Measurements from ENCODE around the gene ARNT2. TPM values are rescaled to one million over a fixed set of nuclear protein-coding genes. Genes with fewer than 3 reads are reported as not detected.
"Not testable (repeated sequence)": the region's sequence is repeated elsewhere in the genome, so short reads cannot be mapped to it uniquely, and the experiment has no call there.

Gene ARNT2
- polyA plus RNA-seq, 2 donors = 0.33 to 0.94 TPM

- Histone ChIP-seq H3K27me3 (ENCODE audit: control insufficient read depth in 1 of 2, insufficient read depth in 2 of 2, low read length in 2 of 2) (no peaks in the 10 kb centered on the region), H3K9me3 (ENCODE audit: control insufficient read depth in 2 of 2, insufficient read depth in 1 of 2, low read depth in 1 of 2, low read length in 1 of 2) (peaks cover 0 to 4% of the 10 kb centered on the region in 2 donors), H3K4me1 (ENCODE audit: control insufficient read depth in 2 of 2, insufficient read depth in 2 of 2, low read length in 1 of 2) (no peaks in the 10 kb centered on the region), H3K36me3 (ENCODE audit: control insufficient read depth in 2 of 2, insufficient read depth in 2 of 2, low read length in 1 of 2) (no peaks in the 10 kb centered on the region), H3K4me3 (ENCODE audit: low read depth in 1 of 2, low read length in 2 of 2) (no peak overlapping the region), H3K27ac (ENCODE audit: low read depth in 2 of 2, low read length in 1 of 2) (no peak overlapping the region)
- 68 to 72% methylated on average over 3 of the region's 3 CpGs for WGBS, 2 donors
Measured at GRCh38 chr15:80502782-80503181, 98.6 kb downstream of the ARNT2 start.

- Histone ChIP-seq H3K4me1 (ENCODE audit: control insufficient read depth in 2 of 2, insufficient read depth in 2 of 2, low read length in 1 of 2) (no peaks in the 10 kb centered on the region), H3K27ac (ENCODE audit: low read depth in 2 of 2, low read length in 1 of 2) (no peak overlapping the region), H3K9me3 (ENCODE audit: control insufficient read depth in 2 of 2, insufficient read depth in 1 of 2, low read depth in 1 of 2, low read length in 1 of 2) (peaks cover 0 to 4% of the 10 kb centered on the region in 2 donors), H3K4me3 (ENCODE audit: low read depth in 1 of 2, low read length in 2 of 2) (no peak overlapping the region), H3K27me3 (ENCODE audit: control insufficient read depth in 1 of 2, insufficient read depth in 2 of 2, low read length in 2 of 2) (no peaks in the 10 kb centered on the region), H3K36me3 (ENCODE audit: control insufficient read depth in 2 of 2, insufficient read depth in 2 of 2, low read length in 1 of 2) (no peaks in the 10 kb centered on the region)
- WGBS, 2 donors = 77 to 85% methylated on average over 11 of the region's 11 CpGs
Measured at GRCh38 chr15:80503319-80503952, 99.3 kb downstream of the ARNT2 start.

- H3K9me3 ChIP-seq (ENCODE audit: control insufficient read depth in 2 of 2, insufficient read depth in 1 of 2, low read depth in 1 of 2, low read length in 1 of 2) = peaks cover 0 to 4% of the 10 kb centered on the region in 2 donors
- no peak overlapping the region for H3K27ac ChIP-seq (ENCODE audit: low read depth in 2 of 2, low read length in 1 of 2)
- no peak overlapping the region for H3K4me3 ChIP-seq (ENCODE audit: low read depth in 1 of 2, low read length in 2 of 2)
- H3K4me1 ChIP-seq (ENCODE audit: control insufficient read depth in 2 of 2, insufficient read depth in 2 of 2, low read length in 1 of 2) = no peaks in the 10 kb centered on the region
- 92 to 94% methylated on average over 9 of the region's 9 CpGs for WGBS, 2 donors
- H3K36me3 ChIP-seq (ENCODE audit: control insufficient read depth in 2 of 2, insufficient read depth in 2 of 2, low read length in 1 of 2) = no peaks in the 10 kb centered on the region
- no peaks in the 10 kb centered on the region for H3K27me3 ChIP-seq (ENCODE audit: control insufficient read depth in 1 of 2, insufficient read depth in 2 of 2, low read length in 2 of 2)
Measured at GRCh38 chr15:80504931-80505330, 100.7 kb downstream of the ARNT2 start.

GRCh38 chr15:80506286-80506893 is 102.2 kb downstream of the ARNT2 start:
- Histone ChIP-seq H3K36me3 (ENCODE audit: control insufficient read depth in 2 of 2, insufficient read depth in 2 of 2, low read length in 1 of 2) (no peaks in the 10 kb centered on the region), H3K9me3 (ENCODE audit: control insufficient read depth in 2 of 2, insufficient read depth in 1 of 2, low read depth in 1 of 2, low read length in 1 of 2) (peaks cover 0 to 4% of the 10 kb centered on the region in 2 donors), H3K27me3 (ENCODE audit: control insufficient read depth in 1 of 2, insufficient read depth in 2 of 2, low read length in 2 of 2) (no peaks in the 10 kb centered on the region), H3K27ac (ENCODE audit: low read depth in 2 of 2, low read length in 1 of 2) (no peak overlapping the region), H3K4me1 (ENCODE audit: control insufficient read depth in 2 of 2, insufficient read depth in 2 of 2, low read length in 1 of 2) (no peaks in the 10 kb centered on the region), H3K4me3 (ENCODE audit: low read depth in 1 of 2, low read length in 2 of 2) (no peak overlapping the region)
- WGBS, 2 donors = 76 to 94% methylated on average over 5 of the region's 5 CpGs

- no peaks in the 10 kb centered on the region for H3K27me3 ChIP-seq (ENCODE audit: control insufficient read depth in 1 of 2, insufficient read depth in 2 of 2, low read length in 2 of 2)
- 64 to 67% methylated on average over 5 of the region's 5 CpGs for WGBS, 2 donors
- no peaks in the 10 kb centered on the region for H3K36me3 ChIP-seq (ENCODE audit: control insufficient read depth in 2 of 2, insufficient read depth in 2 of 2, low read length in 1 of 2)
- H3K4me1 ChIP-seq (ENCODE audit: control insufficient read depth in 2 of 2, insufficient read depth in 2 of 2, low read length in 1 of 2) = no peaks in the 10 kb centered on the region
- peaks cover 0 to 4% of the 10 kb centered on the region in 2 donors for H3K9me3 ChIP-seq (ENCODE audit: control insufficient read depth in 2 of 2, insufficient read depth in 1 of 2, low read depth in 1 of 2, low read length in 1 of 2)
- H3K27ac ChIP-seq (ENCODE audit: low read depth in 2 of 2, low read length in 1 of 2) = no peak overlapping the region
- H3K4me3 ChIP-seq (ENCODE audit: low read depth in 1 of 2, low read length in 2 of 2) = no peak overlapping the region
Measured at GRCh38 chr15:80507131-80507530, 102.9 kb downstream of the ARNT2 start.

- 69 to 75% methylated on average over 18 of the region's 18 CpGs for WGBS, 2 donors
- no peak overlapping the region for H3K27ac ChIP-seq (ENCODE audit: low read depth in 2 of 2, low read length in 1 of 2)
- H3K4me1 ChIP-seq (ENCODE audit: control insufficient read depth in 2 of 2, insufficient read depth in 2 of 2, low read length in 1 of 2) = no peaks in the 10 kb centered on the region
- no peaks in the 10 kb centered on the region for H3K27me3 ChIP-seq (ENCODE audit: control insufficient read depth in 1 of 2, insufficient read depth in 2 of 2, low read length in 2 of 2)
- no peak overlapping the region for H3K4me3 ChIP-seq (ENCODE audit: low read depth in 1 of 2, low read length in 2 of 2)
- H3K9me3 ChIP-seq (ENCODE audit: control insufficient read depth in 2 of 2, insufficient read depth in 1 of 2, low read depth in 1 of 2, low read length in 1 of 2) = peaks cover 0 to 4% of the 10 kb centered on the region in 2 donors
- no peaks in the 10 kb centered on the region for H3K36me3 ChIP-seq (ENCODE audit: control insufficient read depth in 2 of 2, insufficient read depth in 2 of 2, low read length in 1 of 2)
Measured at GRCh38 chr15:80507638-80508316, 103.6 kb downstream of the ARNT2 start.

- WGBS, 2 donors = 74 to 82% methylated on average over 4 of the region's 4 CpGs
Measured at GRCh38 chr15:80508783-80509182, 104.6 kb downstream of the ARNT2 start.

GRCh38 chr15:80509800-80510199 is 105.6 kb downstream of the ARNT2 start:
- WGBS, 2 donors = 83 to 88% methylated on average over 5 of the region's 5 CpGs
- Histone ChIP-seq H3K4me1 (ENCODE audit: control insufficient read depth in 2 of 2, insufficient read depth in 2 of 2, low read length in 1 of 2) (no peaks in the 10 kb centered on the region), H3K9me3 (ENCODE audit: control insufficient read depth in 2 of 2, insufficient read depth in 1 of 2, low read depth in 1 of 2, low read length in 1 of 2) (no peaks in the 10 kb centered on the region), H3K27ac (ENCODE audit: low read depth in 2 of 2, low read length in 1 of 2) (no peak overlapping the region), H3K4me3 (ENCODE audit: low read depth in 1 of 2, low read length in 2 of 2) (no peak overlapping the region), H3K27me3 (ENCODE audit: control insufficient read depth in 1 of 2, insufficient read depth in 2 of 2, low read length in 2 of 2) (no peaks in the 10 kb centered on the region), H3K36me3 (ENCODE audit: control insufficient read depth in 2 of 2, insufficient read depth in 2 of 2, low read length in 1 of 2) (no peaks in the 10 kb centered on the region)

More at GRCh38 chr15:80508783-80509182, 104.6 kb downstream of the ARNT2 start:
- H3K27ac ChIP-seq (ENCODE audit: low read depth in 2 of 2, low read length in 1 of 2) = no peak overlapping the region
- H3K27me3 ChIP-seq (ENCODE audit: control insufficient read depth in 1 of 2, insufficient read depth in 2 of 2, low read length in 2 of 2) = no peaks in the 10 kb centered on the region
- no peaks in the 10 kb centered on the region for H3K4me1 ChIP-seq (ENCODE audit: control insufficient read depth in 2 of 2, insufficient read depth in 2 of 2, low read length in 1 of 2)
- H3K4me3 ChIP-seq (ENCODE audit: low read depth in 1 of 2, low read length in 2 of 2) = no peak overlapping the region
- H3K36me3 ChIP-seq (ENCODE audit: control insufficient read depth in 2 of 2, insufficient read depth in 2 of 2, low read length in 1 of 2) = no peaks in the 10 kb centered on the region
- peaks cover 0 to 1% of the 10 kb centered on the region in 2 donors for H3K9me3 ChIP-seq (ENCODE audit: control insufficient read depth in 2 of 2, insufficient read depth in 1 of 2, low read depth in 1 of 2, low read length in 1 of 2)

- H3K36me3 ChIP-seq (ENCODE audit: control insufficient read depth in 2 of 2, insufficient read depth in 2 of 2, low read length in 1 of 2); H3K4me3 ChIP-seq (ENCODE audit: low read depth in 1 of 2, low read length in 2 of 2); H3K27me3 ChIP-seq (ENCODE audit: control insufficient read depth in 1 of 2, insufficient read depth in 2 of 2, low read length in 2 of 2); H3K27ac ChIP-seq (ENCODE audit: low read depth in 2 of 2, low read length in 1 of 2); H3K9me3 ChIP-seq (ENCODE audit: control insufficient read depth in 2 of 2, insufficient read depth in 1 of 2, low read depth in 1 of 2, low read length in 1 of 2); H3K4me1 ChIP-seq (ENCODE audit: control insufficient read depth in 2 of 2, insufficient read depth in 2 of 2, low read length in 1 of 2): not testable (repeated sequence)
- WGBS, 2 donors = 95 to 97% methylated on average over 4 of the region's 4 CpGs
Measured at GRCh38 chr15:80510985-80511384, 106.8 kb downstream of the ARNT2 start.
